NCI-H526 treated with DMSO at 0.1 percent for 48 hours (cell line): Measurements from ENCODE around the gene KCNQ4.

Source experiments
- DNase-seq: peaks from one replicate; lab custom pipeline; 2025; lab: John Stamatoyannopoulos, UW

KCNQ4 gene

GRCh38 chr1:40861224-40862003, 77.8 kb downstream of the KCNQ4 start:
- no peak for DNase-seq

DNA sequence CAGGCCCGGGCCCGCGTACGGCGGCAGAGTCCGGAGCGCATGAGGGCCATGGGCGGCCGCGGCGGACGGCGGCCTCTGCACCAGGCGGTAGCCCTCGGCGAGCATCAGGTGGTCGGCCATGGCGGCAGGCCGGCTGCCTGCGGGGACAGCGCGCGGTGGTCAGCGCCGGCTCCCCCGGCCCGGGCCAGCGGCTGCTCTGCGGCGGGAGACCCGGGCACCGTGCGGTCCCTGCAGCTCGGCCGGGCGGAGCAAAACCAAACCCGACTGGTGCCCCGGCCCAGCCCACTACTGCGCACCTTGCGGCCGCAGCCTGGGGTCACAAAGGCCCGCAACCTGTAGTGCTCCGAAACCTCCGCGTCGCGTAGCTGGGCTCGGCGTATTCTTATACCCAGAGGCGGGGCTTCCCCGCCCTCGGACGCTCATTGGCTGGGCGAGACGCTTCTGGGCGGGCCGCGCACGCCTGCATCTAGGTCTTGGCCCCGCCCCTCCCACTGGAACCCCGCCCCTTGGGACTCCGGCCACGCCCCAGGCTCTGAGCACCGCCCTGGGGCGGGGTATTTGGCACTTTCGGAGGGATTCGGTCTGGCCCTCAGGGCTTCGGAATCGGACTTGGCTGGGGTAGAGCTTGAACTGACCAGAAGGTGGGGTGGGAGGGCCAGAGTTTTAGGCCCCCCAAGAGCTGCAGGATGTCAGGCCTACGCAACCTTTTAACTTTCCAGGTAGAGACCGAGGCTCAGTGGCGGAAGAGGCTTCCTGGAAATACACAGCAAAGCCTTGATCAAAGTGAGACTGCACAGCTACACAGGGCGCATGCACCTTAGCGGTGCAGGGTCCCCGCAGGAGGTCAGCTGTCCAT, 78.6 kb downstream of the KCNQ4 start, which contains the start of gene CITED4:
Gene CITED4 (minus strand): TSS at position 356 of the 856 bp plus-strand sequence. CDS start 236 bp downstream, at position 120.
- DNase-seq: peak; percentile 93

- peak; percentile 22 for DNase-seq
Measured at GRCh38 chr1:40868051-40868723, 84.6 kb downstream of the KCNQ4 start.

DNA sequence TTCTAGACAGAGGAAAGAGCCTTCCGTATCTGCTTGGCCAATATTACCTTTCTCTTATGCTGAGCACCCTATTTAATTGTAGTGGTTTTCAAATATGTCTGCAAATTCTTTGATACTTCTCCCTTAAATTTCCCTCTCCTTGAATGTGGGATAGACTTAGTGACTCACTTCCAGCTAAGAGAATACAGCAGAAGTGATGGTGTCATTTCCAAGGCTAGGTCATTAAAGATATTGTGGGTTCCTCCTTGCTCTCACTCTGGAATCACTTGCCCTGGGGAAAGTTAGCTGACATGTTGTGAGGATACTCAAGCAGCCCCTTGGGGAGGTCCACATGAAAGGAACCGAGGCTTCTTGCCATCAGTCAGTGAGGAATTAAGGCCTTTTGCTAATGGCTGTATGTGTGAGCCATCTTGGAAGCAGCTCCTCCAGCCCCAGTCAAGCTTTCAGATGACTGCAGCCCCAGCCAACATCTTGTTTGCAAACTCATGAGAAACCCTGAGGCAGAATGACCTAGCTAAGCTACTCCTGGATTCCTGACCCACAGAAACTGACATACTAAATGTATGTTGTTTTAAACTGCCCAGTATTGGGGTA, 86.6 kb downstream of the KCNQ4 start:
- no peak for DNase-seq

GRCh38 chr1:40872276-40872675, 88.7 kb downstream of the KCNQ4 start:
- no peak for DNase-seq

- DNase-seq: no peak
Measured at GRCh38 chr1:40873863-40874472, 90.4 kb downstream of the KCNQ4 start.

DNA sequence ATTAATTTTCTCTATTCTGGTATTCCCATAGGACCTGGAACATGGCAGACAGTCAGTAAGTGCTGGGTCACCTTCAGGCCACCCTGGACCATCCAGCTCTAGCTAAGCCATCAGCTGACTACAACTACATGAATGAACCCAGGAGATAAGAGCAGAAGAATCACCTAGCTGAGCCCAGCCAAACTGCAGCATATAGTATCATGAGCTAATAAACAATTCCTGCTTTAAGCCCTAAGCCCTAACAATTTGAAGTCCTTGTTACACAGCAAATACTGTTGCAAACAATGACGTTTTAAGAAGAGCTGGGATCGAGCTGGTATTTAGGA, 92.8 kb downstream of the KCNQ4 start:
- DNase-seq: no peak

DNA sequence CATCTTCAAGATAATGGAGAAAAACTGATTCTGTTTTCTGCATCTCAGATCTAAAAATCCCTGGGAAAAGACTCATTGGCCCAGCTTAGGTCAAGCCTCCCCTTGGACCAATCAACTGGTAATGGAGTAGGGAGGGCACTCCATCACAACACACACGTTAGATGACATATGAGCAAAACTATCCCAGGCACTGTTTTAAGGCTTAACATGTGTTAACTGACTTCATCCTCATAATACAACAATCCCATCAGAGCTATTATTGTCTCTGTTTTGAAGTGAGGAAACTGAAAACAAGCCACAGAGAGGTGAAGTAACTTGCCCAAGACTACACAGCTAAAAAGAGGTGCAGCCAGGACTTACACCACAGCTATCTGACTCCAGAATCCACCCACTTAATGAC, 93.3 kb downstream of the KCNQ4 start:
- DNase-seq: no peak

DNA sequence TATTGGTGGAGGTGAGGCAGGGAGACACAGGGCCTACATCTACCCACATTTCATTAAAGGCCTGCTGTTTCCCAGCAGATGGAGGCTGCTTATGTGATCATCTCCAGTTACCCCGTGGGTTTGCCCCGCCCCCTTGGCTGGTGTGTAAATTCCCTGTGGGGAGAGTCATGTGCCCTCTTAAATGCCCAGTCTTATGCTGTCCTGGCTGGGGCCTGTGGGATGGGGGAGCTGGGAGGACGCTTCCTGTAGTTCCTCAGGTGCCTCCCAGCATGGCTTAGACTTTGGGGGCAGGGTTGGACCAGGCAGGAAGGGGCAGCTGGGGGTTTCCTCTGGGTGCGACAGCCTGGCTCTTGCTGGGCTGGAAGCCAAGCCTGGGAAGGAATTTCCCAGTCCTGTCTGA, 94.1 kb downstream of the KCNQ4 start:
- no peak for DNase-seq

DNA sequence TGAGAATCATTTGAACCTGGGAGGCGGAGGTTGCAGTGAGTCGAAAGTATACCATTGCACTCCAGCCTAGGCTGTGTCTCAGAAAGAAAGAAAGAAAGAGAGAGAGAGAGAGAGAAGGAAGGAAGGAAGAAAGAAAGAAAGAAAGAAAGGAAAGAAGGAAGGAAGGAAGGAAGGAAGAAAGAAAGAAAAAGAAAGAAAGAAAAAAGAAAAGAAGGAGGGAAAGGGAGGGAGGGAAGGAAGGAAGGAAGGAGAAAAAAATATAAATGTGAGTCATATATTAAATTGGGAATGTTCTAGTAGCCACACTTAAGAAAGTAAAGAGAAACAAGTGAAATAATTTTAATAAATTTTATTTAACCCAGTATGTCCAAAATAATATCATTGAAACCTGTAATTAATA, 95.3 kb downstream of the KCNQ4 start:
- DNase-seq: no peak

GRCh38 chr1:40879482-40880175, 96.0 kb downstream of the KCNQ4 start:
- no peak for DNase-seq

GRCh38 chr1:40880813-40881549, 97.4 kb downstream of the KCNQ4 start:
- no peak for DNase-seq

GRCh38 chr1:40884055-40884795, 100.6 kb downstream of the KCNQ4 start:
- DNase-seq: no peak

DNA sequence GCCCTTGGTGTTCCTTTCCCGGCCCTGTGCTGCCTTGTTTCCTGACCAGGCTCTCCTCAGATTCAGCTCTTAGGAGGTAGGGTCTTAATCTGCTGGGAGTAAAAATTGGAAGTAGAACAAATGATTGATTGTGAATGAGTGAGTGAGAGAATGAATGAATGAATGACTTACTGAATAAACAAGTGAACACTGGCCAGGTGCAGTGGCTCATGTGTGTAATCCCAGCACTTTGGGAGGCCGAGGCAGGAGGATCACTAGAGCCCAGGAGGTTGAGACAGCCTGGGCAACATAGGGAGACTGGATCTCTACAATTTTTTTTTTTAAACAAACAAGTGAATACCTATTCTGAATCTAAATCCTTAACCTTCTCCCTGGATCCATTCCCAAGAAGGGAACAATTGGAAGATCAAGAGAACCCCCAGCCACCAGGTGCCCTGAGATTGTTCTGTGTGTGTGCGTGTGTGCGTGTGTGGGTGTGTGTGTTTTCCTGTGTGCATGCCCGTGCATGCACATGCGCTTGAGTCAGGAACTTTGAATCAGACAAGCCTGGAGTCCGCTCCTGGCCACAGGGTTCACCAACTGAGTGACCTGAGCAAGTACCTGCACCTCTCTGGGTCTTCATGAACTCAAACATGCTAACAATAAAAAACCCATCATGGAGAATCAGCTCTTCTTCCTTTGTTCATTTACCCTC, 102.9 kb downstream of the KCNQ4 start:
- DNase-seq: no peak

- no peak for DNase-seq
Measured at GRCh38 chr1:40887012-40887378, 103.4 kb downstream of the KCNQ4 start.

GRCh38 chr1:40887652-40888051, 104.1 kb downstream of the KCNQ4 start:
- no peak for DNase-seq
